HG03196 (cell line): ENCODE data around the gene AGAP1.
"Not testable (repeated sequence)": the region's sequence is repeated elsewhere in the genome, so short reads cannot be mapped to it uniquely, and the experiment has no call there.

Experiments
- ATAC-seq: cut with Tn5 transposase; IDR thresholded peaks from one replicate; pipeline ENCODE4 v1.9.1; 2021; ENCODE audit not compliant: unreplicated experiment

AGAP1 gene

DNA sequence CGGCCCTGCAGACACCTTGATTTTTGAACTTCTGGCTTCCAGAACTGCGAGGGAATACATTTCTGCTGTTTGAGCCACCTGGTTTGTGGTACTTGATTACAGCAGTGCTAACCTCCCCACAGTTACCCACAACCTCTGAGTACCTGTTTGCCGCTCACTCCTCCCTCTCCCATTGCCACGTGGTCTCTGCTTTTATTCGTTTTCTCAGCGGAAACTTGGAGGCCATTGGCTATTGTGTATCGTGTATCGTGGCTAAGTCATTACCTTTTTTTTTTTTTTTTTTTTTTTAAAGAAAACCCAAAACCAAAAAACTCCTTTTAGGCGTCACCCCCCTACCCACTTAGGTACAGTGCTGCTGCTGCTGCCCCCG is 90.8 kb downstream of the AGAP1 start:
- no peak for ATAC-seq

DNA sequence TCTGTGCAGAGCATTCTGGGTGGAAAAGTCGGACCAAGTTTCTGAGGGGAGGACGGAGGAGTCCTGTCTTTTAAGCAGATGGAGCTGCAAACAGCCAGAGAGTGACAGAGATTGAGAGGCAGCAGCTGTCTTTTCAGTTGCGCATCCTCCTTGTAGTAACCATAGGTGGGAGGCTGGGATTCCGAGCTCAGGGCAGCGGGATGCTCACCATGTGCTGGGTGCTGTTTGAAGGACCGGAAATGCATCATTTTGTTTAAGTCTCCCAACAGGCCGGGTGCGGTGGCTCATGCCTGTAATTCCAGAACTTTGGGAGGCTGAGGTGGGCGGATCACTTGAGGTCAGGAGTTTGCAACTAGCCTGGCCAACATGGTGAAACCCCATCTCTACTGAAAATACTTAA is 93.4 kb downstream of the AGAP1 start:
- no peak for ATAC-seq

DNA sequence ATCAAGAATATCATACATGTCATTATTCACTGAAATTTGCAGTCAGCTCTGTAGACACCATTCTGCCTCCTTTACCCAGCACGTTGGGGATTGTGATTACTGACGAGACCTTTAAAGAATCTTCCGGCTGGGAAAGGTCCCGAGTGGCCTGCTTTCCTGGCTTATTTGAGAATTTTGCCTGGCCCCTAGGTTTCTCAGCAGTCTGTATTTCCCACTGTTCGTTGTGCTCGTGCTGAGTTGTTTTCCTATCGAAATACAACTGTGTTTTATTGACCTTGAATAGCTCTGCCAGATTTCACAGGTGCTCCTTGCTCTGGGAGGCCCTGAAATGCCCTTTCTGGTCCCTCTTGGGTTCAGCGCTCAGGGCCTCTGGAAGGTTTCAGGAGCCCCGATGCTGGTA is 94.9 kb downstream of the AGAP1 start:
- ATAC-seq, result no peak

DNA sequence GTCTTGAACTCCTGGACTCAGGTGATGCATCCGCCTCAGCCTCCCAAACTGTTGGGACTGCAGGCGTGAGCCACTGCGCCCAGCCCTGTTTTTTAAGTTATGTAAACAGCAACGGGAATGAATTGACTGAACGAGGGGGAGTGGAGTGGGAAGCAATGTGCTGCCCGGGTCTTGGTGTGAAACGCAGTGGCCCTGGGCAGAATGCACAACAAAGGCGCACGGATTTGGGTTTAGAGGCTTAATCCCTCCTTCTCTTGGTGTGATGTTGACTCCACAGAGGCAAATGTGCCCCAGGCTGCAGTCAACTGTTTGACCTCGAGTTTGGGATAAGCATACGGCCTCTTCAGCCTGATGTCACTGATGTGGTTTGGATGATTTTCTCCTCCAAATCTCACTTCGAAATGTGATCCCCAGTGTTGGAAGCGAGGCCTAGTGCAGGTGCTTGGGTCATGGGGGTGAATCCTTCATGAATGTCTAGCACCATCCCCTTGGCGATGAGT is 97.4 kb downstream of the AGAP1 start:
- ATAC-seq, result no peak

DNA sequence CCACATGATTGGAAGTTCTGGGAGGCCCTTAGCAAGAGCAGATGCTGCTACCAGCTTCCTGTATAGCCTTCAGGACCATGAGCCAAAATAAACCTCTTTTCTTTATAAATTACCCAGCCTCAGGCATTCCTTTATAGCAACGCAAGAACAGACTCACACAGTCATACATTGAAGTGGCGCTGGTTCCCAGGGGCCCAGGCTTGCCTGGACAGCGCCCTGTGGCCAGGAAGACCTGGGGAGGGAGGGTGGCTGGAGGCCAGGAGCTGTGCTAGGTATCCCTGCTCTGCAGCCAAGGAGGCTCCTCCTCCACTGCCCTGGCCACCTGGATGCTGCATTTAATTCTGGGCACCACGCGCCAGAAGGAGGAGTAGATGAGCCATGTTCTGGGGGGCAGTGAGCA is 98.1 kb downstream of the AGAP1 start:
- ATAC-seq, result no peak

DNA sequence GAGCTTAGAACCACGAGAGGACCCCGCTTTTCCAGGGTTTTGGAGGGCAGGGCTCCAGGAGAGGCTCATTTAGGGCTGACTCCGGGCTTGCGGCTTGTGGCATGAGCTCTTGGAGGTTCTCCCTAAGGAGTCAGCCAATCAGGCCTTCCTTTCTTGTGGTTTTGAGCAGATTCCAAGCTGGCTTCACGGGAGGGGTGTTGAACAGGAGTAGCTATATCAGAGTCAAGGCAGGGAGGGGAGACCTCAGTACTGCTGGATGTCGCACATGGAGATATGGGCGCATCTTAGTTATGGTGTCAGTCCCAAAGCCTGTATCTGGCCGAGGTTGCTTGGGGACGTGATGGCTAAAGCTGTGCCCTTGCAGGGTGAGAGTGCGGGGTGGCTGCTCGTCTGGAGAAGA is 98.6 kb downstream of the AGAP1 start:
- no peak for ATAC-seq

DNA sequence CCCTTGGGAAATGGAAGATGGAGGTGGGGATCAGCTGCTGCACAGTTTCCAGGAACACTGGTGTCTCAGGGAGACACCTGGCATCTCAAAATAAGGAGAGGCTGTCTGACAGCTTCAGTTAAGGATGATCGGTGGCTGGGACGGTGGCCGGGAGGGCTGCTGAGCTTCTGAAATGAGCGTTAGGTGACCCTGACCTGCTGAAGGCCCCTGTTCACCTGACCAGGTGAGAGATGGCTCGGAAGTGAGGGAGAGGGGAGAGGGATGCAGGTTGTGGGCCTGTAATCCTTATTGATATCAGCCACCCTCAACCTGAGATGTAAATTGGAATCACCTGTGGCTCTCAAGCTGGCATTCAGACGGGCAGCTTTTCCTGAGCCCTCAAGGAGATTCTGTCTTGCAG is 99.0 kb downstream of the AGAP1 start:
- no peak for ATAC-seq

DNA sequence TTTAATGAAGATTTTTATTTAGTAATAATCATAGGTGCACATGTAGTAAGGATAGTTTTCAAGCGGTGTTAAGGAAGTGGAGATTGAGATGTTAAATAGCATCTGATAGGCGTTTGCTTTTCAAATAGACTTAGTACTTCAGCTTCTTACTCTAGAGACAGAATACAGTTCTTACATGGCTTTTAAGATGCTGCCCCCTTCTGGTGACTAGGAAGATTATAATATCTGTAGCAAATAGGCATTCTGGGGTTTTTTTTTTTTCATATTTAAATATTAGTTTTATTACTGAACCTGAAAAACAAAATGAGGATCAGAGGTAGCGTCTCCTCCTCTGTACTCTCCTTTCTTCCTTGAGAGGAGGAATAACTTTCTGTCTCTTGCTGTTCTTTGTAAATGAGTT is 100.2 kb downstream of the AGAP1 start:
- no peak for ATAC-seq

DNA sequence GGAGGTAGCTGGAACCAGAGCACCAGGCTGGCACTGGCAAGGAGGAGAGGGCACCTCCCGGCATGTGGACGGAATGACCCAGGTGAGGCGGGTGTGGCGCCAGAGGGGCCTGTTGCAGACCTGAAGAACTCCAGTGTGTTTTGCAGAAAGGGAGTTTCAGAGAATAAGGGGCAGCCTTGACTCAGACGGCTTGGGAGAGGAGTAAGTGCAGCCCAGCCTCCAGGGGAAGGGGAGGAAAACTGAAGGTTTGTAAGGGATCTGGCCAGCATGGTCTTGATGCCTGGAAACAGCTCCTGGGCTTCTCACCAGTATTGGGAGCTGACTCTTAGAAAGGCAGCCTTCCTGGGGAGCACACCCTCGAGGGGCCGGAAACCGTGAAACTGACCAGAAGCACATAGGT is 101.1 kb downstream of the AGAP1 start:
- no peak for ATAC-seq

DNA sequence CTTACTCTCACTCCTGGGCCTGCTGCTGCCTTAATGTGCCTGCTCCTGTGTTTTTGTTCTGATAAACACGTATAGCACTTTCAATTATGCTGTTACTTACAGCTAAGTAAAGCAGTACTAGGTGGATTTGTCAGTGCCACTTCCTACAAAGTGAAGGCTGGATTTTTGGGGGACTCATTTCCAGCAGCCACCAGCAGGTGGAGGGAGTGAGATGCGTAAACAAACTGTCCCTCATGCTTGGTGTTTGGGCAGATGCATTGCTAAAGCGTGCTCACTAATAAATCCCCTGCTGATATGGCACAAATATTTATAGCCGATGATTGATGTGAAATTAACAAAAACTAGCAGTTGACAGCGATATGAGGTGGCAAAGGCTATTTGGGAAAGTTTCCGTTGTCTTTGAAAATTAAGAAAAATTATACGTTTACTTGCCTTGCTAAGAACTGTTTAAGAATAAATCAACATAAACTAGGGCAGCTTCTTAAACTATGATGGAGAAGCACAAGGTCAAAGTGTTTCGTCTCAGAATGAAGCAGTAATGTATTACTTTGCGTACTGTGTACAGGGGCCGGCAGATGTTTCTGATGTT is 101.7 kb downstream of the AGAP1 start:
- ATAC-seq, result no peak

DNA sequence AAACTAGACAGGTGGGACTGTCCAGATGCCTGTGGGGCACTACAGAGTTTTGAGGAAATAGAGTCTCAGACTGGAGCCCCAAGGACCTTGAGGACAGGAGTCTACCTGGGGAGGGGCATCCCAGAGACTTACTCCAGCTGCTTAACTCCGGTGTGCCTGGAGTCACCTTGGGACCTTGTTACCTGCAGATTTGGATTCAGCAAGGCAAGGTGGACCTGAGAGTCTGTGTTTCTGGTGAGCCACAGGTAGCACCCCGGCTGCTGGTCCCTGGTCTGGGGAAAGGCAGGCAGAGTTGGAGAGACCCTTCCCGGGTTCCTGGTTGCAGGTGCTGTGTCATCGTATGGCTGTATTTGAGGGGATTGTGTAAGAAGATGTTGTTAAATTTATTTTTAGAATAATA is 102.4 kb downstream of the AGAP1 start:
- ATAC-seq, result no peak

DNA sequence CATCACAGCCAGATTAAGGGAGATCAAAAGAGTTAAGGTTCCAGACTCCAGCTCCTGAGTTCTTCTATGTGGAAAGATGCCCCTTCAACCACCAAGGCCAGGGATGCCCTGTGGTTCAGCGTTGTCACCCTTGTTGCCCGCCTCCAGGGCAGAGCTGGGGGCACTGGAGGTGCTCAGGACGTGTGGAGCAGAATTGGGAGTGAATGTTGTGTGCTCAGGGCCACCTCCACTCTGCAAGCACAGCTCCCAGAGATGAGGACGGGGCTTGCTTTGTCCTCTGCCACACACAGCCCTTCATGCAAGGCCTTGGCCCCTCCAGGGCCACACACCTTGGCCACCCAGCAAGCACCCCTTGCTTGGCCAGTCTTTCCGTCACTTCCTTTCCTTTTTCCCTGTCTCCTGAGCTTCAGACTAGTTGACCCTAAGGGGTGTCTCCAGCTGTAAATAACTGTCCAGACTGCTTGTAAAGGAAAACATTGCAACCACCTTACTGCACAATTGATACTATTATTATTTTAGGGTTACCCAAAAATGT is 103.3 kb downstream of the AGAP1 start:
- no peak for ATAC-seq

DNA sequence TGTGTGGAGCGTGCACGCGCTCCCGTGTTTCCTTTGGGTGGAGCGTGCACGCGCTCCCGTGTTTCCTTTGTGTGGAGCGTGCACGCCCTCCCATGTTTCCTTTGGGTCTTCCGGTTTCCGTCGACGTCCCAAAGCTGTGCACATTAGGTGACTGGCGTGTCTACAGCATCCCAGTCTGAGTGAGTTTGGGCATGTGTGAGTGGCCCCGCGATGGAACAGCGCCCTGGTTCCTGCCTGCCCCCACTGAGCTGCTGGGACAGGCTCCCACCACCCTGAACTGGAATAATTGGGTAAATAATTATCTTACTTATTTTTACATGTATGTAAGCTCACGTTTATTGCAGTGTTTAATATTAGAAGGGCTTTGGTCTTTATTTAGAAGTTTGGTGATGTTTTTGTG is 104.2 kb downstream of the AGAP1 start:
- ATAC-seq, result no peak

DNA sequence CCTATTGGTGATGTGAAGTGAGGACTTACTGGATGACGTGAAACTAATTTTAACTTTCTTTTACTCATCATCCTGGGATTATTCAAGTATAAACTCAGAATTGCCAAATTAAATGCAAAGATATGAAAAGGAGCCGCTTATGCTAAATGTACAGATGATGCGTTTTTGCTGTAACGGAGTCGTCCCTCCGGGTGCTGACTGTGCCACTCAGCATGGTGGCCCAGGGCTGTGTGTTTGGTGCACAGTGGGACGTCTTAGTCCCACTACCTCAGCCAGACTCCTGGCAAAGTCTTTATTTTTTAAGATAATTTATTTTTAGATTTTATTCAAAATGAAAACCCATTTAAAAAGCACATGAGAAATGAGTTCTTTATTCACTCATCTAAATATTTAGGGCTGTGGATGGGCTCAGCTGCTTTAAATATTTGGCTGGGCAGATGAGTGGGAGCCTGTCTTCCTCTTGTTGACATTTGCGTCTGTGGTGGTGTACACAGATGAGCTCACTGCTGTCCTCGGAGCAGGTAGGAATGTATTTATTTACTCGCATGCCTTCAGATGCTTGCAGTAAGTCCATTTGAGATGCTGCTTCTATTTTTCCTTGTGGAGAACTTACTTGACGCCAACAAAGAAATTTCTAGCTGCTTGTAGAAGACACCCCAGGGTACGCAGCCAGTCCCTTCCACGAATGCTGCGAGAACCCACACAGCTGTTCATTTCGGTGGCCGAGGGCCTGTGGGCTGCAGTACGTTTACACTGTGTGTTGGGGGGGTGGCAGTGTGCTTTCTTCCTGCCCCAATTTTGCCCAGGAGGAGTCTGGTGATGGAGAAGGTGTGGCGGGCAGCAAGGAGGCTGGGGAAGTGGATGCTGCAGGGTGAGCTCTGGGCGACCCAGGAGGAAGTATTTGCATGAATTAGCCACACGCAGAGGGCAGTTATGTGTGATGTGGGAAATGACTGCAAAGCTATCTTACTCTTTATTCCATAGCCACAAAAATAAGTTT is 105.0 kb downstream of the AGAP1 start:
- no peak for ATAC-seq

DNA sequence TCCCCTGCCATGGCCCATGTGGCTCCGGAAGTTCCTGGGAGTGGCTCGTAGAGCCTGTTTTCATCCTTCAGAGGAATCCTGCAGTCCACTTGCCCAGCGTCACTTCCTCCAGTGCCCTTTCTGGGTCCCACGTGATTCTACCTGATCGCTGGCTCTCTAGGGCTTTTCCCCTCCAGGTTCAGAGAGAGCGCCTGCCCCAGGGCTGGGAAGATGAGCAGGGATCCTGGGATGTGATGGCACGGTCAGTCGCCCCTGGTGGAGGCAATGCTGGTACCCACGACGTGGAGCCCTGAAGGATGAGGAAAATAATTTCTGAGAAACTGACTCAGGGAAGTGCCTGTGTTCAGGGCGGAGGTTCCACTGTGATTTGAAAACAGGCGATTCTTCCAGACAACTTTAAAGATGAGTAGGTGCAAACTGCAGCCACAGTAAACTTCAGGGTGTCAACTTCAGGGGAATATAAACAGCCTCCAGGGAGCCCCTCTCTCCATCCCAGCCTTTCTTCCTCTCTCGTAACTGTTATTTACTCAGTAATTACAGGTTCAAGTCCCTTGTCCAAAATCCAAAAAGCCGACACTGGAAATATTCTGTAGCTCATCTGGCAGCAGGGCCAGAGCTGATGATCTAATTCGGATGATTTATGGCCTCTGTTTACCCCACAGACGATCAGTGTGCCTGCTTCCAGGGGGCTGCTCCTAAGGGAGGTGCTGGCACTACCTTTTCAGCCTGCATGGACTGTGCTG is 105.9 kb downstream of the AGAP1 start:
- no peak for ATAC-seq

DNA sequence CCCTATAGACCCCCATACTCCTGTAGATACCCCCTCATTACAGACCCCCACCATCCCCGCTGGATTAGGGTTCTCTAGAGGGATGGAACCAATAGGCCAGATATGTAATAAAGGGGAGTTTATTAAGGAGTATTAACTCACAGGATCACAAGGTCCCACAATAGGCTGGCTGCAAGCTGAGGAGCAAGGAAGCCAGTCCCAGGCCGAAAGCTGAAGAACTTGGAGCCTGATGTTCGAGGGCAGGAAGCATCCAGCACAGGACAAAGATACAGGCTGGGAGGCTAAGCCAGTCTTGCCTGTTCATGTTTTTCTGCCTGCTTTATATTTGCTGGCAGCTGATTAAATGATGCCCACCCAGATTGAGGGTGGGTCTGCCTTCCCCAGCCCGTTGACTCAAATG is 106.6 kb downstream of the AGAP1 start:
- ATAC-seq, result no peak

DNA sequence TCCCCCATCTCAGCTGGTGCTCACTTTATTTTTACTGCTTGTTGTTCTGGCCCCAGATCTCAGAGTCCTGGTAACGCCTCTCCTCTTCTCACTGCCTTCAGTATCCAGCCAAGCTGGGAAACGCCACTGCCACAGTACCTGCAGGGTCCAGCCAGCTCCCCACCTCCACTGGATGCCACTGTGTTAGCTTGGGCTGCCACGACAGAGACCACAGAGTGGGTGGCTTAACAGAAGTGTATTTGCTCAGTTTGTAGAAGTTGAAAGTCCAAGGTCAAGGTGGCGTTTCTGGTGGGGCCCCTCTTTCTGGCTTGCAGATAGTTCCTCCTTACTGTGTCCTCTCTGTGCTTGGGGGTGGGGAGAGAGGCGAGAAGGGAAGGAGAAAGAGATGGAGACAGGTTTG is 107.1 kb downstream of the AGAP1 start:
- ATAC-seq, result no peak

DNA sequence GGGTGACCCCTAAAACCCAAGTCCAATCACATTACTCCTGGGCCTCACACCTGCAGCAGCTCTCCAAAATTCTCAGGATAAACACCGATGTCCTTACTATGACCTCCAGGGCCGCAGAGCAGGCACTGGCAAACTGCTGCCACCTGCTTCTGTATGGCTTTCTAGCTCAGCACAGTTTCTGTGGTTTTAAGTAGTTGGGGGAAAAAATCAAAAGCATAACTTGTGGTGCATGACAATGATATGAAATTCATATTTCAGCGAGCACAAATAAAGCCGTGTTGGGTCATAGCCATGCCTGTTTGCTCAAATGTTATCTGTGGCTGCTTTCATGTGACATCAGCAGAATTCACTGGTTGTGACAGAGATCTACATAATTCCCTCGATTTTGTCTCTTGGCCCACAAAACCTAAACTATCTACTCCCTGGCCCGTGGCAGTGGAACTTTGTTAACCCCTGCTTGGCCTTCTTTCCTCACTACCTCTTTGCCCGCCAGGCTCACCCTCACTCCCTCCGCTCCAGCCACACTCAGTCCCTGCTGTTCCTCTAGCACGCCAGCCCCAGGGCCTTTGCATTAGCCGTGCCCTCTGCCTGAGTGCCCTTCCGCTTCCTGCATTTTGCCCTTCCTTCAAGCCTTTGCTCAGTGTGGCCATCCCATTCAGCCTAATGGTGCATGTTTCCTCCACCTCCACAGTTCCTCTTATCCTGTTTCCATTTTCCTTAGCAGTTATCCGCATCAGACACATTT is 108.3 kb downstream of the AGAP1 start:
- no peak for ATAC-seq

DNA sequence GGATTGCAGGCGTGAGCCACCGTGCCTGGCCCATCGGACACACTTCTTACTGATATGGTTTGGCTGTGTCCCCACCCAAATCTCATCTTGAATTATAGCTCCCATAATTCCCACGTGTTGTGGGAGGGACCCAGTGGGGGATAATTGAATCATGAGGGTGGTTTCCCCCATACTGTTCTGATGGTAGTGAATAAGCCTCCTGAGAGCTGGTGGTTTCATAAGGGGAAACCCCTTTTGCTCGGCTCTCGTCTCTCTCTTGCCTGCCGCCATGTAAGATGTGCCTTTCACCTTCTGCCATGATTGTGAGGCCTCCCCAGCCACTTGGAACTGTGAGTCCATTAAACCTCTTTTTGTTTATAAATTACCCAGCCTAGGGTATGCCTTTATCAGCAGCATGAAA is 109.1 kb downstream of the AGAP1 start:
- not testable (repeated sequence) for ATAC-seq

DNA sequence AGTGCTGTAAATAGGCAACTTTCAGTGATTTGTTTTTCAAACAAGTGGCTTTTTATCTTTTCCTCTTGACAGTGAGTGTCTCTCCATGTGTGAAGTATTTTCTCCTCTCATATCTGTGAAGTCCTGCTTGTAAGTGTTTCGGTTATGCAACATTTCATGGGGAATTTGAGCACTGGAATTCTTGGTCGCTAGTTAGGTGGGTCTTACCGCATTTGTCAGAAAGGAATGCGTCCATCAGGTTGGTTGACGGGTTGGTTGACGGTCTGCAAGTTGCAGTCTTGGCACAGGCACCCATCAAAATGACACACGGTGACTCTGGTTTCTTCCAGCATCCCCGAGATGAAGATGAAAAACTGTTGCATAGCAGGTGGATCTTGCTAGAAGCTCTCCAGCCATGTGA is 109.8 kb downstream of the AGAP1 start:
- no peak for ATAC-seq
